Gastrocnemius medialis (tissue), 4 donors: ENCODE data around the gene ANGPTL1.

Source experiments
- CTCF ChIP-seq, 5 experiments: fragments of 450-650 bp in 3 of 5; fragments of 200-600 bp in 2 of 5; sonication (generic) in 2 of 5; IDR thresholded peaks in 4 of 5; conservative IDR thresholded peaks in 1 of 5; 1 replicate in 4 of 5; 2 replicates in 1 of 5; pipeline ENCODE4 v1.5.1; 2016 to 2019; ENCODE audit warnings: antibody characterized with exemption in 5 of 5, mild to moderate bottlenecking in 3 of 5, moderate library complexity in 3 of 5
- POLR2A ChIP-seq, 2 donors: fragments of 450-650 bp; IDR thresholded peaks; one replicate each; pipeline ENCODE4 v1.6.1; 2017; ENCODE audit warnings: antibody characterized with exemption in 2 of 2, mild to moderate bottlenecking in 2 of 2, moderate library complexity in 2 of 2

GRCh38 chr1:178862416-178862815 is 8.5 kb downstream of the ANGPTL1 start:
- TF ChIP-seq CTCF (IDR thresholded peaks at IDR 0.05 in 4 of 5, conservative IDR thresholded peaks at IDR 0.05 in 1 of 5) (no peak), POLR2A (IDR thresholded peaks at IDR 0.05) (no peak)
